HG03064 (cell line): Measurements from ENCODE around the gene DIRAS3.
"Not testable (repeated sequence)": the region's sequence is repeated elsewhere in the genome, so short reads cannot be mapped to it uniquely, and the experiment has no call there.

Experiments used
- ATAC-seq: cut with Tn5 transposase; IDR thresholded peaks from one replicate; pipeline ENCODE4 v1.9.1; 2021; ENCODE audit warnings: low read depth; ENCODE audit not compliant: unreplicated experiment

The DIRAS3 gene

DNA sequence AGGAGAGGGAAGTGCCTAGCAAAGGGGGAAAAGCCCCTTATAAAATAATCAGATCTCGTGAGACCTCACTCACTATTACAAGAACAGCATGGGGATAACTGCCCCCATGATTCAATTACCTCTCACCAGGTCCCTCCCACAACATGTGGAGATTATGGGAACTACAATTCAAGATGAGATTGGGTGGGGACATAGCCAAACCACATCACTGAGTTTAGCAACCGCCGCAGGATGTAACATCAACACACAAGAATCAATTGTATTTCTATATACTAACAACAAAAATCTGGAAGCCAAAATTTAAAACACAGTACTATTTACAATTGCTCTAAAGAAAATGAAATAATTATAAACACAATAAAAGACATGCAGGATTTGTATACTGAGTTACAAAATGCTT lies 21.9 kb downstream of the DIRAS3 start:
- ATAC-seq: no peak

DNA sequence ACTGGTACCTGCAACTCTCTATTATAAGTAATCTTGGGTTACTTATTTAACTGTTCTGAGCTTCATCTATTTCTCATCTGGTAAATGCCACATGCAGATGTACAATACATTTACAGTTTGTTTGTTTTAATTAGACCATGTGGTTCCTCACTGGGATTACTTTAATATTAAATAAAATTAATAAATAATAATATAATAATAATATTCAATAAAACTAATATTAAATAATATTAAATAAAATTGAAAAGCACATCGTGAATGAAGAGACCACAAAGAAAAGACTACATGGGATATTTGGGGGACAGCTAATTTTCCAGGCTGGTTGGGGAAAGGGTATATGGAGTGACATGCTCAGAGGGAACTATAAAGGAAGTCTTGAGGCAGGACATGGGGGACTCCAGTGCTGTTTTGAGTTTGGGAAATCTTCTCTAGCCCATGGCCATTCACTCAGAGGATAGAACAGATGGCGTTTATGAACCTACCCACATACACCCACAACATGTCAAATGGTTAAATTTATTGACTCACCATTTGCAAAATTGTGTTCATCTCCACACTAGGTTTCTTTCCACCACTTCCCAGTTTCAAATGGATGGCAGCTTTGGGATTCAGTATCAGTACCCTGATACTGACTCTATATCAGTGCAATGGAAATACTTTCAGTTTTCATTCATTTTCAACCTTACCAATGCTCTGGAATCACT lies 25.6 kb downstream of the DIRAS3 start:
- no peak for ATAC-seq

- no peak for ATAC-seq
Measured at GRCh38 chr1:68016381-68016780, 34.0 kb downstream of the DIRAS3 start.

DNA sequence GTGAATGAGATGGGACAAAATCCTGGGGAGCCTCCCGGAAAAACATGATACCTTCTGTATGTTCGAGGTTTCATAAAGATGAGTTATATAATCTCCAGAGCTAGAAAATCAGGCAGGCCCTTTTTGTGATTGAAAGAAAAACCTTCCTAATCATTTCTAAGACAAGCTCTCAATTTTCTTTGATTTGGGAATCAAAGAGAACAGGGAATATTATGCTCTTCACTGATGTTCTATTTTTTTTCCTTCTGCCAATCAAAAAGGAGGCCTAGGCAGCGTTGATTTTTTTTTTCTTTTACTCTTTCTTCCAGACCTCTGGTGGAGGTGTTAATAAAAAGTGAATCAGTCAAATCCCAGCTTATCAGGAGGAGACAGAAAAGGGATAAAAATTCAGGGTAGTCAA lies 34.5 kb downstream of the DIRAS3 start:
- ATAC-seq: no peak

- ATAC-seq: no peak
Measured at GRCh38 chr1:68015369-68015768, 35.1 kb downstream of the DIRAS3 start.

- no peak for ATAC-seq
Measured at GRCh38 chr1:68013351-68013750, 37.1 kb downstream of the DIRAS3 start.

DNA sequence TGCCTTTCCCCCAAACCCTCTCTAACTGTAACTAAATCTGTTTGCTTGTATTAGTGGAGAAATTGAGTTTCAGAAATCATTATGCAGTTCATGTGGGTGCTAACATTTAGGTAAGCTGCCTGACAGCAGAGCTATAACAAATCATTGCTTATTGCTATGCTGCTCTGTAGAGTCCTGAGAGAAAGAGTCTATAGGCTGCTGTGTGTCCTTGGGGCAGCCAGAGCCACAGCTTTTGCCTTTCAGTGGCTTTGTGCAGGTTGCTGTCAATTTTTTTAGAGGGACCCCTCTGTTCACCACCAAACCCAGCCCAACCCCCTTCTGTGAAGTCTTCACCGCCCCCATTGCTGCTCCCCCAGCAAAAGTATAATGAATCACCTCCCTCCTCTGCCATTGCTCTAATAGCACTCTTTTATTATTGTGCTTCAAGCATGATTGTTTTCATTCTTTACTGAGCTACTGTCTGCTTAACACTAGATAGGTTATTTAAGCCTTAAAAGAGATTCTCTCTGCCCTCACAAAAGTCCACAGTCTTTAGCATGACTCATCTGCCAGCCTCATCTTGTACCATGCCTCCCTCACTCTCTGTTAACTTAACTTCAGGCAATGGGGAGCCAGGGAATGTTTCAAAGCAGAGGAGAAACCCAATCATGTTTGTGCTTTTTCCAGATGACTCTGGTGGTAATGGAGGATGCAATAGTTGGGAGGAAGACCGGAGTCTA lies 38.6 kb downstream of the DIRAS3 start:
- no peak for ATAC-seq

GRCh38 chr1:68010543-68010942 lies 39.9 kb downstream of the DIRAS3 start:
- no peak for ATAC-seq

DNA sequence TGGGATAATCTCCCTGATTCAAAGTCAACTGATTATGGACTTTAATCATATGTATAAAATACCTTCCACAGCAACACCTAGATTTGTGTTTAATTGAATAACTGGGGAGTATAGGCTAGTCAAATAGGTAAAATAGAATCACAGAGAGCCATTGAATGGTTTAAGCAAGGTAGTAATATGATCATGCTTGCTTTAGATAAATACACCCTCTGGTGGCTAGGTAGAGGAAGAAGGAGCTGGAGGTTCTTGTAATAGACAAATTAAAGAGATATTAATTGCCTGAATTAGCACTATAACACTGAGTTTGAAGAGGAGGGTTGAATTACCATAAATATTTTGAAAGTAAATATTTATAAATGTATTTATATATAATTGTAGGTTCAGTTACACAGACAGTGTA lies 40.3 kb downstream of the DIRAS3 start:
- no peak for ATAC-seq

DNA sequence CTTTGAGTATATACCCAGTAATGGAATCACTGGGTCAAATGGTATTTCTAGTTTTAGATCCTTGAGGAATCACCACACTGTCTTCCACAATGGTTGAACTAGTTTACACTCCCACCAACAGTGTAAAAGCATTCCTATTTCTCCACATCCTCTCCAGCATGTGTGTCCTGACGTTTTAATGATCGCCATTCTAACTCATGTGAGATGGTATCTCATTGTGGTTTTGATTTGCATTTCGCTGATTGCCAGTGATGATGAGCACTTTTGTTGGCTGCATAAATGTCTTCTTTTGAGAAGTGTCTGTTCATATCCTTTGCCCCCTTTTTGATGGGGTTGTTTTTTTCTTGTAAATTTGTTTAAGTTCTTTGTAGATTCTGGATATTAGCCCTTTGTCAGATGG lies 46.8 kb downstream of the DIRAS3 start:
- ATAC-seq: not testable (repeated sequence)

- no peak for ATAC-seq
Measured at GRCh38 chr1:68000191-68000590, 50.2 kb downstream of the DIRAS3 start.

DNA sequence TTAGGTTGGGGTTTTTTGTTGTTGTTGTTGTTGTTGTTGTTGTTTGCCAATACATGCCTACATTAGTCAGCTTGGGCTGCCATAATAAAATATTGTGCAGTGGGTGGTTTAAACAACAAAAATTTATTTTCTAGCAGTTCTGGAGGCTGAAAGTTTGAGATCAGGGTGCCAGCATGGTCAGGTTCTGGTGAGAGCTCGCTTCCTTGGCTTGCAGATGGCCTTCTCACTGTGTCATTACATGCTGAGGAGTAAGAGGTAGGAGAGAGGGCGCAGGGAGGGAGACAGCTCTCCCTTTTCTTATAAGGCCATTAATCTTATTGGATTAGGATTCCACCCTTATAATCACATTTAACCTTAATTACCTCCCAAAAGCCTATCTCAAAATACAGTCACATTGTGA lies 52.7 kb downstream of the DIRAS3 start:
- no peak for ATAC-seq
